ENCODE results near the gene ERN1.

ERN1 gene

DNA sequence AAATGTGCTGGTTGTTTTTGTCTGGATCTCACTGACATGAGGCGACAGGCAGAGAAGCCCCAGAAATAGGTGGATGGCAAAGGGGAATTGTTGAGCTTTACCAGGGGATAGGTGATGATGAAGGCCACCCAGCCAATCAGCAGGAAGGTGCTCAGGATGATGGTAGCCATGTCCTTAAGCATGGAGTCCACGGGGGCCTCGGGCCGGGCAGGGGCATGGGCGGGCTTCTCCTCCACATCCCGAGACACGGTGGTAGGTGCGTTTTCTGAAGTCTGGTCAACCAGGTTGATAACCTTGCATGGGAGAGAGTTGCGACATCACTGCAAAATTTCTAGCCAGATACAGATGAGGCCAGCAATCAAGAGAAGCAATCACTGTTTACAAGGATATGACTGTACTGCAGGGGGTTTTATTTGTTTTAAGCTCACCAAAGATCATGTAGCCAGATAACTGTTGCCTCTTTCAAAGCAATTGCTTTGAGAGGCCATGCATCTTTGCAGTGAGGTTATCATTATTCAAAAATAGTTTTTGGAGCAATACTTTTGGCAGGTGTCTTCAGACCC, 72.2 kb downstream of the ERN1 start:
- no peak for DNase-seq (ENCODE audit: low read depth)

- no peak for DNase-seq (ENCODE audit: low read depth)
Measured at GRCh38 chr17:64056269-64057005, 73.5 kb downstream of the ERN1 start.

DNA sequence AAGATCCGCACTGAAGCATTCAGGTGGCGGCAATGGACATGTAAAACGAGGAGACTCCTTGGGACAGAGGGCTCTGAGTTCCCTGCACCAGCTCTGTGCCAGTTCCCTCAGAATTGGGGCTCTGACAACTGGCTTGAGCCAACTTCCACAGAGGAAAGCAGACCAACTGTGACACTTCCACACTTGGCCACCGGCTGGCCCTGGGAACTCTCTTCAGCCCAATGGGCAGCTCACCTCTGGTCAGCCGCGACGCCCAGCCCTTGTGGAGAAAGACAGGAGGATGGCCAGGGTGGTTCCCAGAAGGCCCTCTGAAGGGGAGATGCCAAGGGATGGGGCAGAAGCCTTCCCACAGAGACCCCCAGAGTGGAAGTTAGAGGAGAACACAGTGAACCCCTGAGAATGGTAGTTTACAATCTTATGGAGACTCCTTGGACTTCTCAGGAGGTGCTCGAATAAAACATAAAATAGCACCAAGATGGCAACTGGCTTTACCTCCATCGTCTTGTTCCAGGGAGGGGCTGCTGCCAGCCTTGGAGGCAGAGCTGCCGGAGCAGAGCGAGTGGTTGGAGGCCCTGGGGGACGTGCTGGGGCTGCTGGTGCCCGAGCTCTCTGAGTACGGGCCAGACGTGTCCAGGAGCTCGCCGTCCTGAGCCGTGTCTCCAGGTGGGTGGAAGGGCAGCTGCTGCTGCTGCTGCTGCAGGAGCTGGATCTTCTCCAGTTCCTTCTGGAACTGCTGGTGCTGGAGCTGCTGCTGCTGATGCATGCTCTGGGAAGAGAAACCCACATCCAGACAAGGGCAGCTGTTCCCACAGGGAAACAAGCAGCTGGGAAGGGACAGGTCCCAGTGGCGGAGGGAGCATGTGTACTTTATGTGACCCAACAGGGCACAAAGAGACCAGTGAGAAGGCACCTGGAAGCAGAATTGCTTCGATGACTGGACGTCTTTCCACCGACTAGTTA, 74.5 kb downstream of the ERN1 start:
- DNase-seq (ENCODE audit: low read depth), result no peak

GRCh38 chr17:64054304-64054703, 75.6 kb downstream of the ERN1 start:
- DNase-seq (ENCODE audit: low read depth), result no peak

GRCh38 chr17:64053101-64053500, 76.8 kb downstream of the ERN1 start:
- DNase-seq (ENCODE audit: low read depth), result no peak

DNA sequence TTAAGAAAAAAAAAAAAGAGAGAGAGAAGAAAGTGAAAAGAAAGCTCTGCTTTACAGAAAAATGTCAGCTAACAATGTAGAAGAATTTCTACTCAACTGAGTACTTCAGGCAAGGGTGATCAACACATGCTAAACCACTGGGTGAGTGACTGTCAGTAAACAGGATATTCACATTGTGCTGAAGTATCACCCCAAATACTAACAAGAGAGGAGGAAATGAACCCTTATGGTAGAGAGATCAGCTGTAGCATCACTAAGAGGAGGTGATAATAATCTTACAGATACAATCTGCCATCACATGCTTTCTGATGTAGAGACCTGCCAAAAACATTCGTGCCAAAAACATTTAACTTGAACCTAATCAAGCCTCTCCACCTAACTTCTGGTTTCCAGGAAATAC, 78.8 kb downstream of the ERN1 start:
- no peak for DNase-seq (ENCODE audit: low read depth)

- no peak for DNase-seq (ENCODE audit: low read depth)
Measured at GRCh38 chr17:64048805-64049204, 81.1 kb downstream of the ERN1 start.

- DNase-seq (ENCODE audit: low read depth), result no peak
Measured at GRCh38 chr17:64045176-64045575, 84.8 kb downstream of the ERN1 start.

GRCh38 chr17:64042700-64043485, 87.1 kb downstream of the ERN1 start:
- no peak for DNase-seq (ENCODE audit: low read depth)

DNA sequence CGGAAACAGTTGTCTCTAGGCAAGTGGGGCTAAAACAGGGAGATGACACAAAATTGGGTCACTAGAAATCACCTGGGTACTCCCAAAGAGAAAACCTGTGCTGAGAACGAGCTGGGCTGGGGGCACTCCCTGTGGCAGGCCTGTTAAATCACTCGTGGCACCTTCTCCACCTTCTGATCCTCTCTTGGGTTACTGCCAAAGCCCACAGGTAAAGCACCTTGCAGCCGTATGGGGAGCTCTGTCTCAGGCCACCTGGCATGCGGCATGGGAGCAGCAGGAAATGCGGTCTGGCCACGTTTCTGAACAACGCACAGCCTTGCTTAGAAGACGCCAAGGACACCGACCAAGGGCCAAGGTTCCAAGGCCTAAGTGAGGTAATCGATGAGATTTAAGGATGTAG, 88.0 kb downstream of the ERN1 start:
- no peak for DNase-seq (ENCODE audit: low read depth)

DNA sequence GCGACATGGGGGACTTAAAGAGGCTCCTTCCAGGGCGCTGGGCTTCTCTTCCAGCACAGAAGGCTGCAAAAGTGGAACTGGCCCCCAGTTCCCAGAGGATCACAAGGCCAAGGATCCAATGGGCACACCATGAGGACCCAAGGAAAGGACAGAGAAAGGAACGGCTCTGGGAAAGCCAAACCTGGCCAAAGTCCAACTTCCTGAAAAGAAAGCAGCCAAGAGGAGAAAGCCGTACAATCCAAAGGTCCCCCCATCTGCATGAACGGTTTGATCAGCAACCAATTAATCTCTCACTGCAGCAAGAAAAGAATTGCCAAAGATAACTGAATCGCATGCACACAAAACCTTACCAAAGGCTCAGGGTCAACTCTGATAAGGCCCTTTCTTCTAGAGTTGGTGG, 89.7 kb downstream of the ERN1 start:
- no peak for DNase-seq (ENCODE audit: low read depth)

GRCh38 chr17:64039106-64039400, 90.9 kb downstream of the ERN1 start:
- no peak for DNase-seq (ENCODE audit: low read depth)

DNA sequence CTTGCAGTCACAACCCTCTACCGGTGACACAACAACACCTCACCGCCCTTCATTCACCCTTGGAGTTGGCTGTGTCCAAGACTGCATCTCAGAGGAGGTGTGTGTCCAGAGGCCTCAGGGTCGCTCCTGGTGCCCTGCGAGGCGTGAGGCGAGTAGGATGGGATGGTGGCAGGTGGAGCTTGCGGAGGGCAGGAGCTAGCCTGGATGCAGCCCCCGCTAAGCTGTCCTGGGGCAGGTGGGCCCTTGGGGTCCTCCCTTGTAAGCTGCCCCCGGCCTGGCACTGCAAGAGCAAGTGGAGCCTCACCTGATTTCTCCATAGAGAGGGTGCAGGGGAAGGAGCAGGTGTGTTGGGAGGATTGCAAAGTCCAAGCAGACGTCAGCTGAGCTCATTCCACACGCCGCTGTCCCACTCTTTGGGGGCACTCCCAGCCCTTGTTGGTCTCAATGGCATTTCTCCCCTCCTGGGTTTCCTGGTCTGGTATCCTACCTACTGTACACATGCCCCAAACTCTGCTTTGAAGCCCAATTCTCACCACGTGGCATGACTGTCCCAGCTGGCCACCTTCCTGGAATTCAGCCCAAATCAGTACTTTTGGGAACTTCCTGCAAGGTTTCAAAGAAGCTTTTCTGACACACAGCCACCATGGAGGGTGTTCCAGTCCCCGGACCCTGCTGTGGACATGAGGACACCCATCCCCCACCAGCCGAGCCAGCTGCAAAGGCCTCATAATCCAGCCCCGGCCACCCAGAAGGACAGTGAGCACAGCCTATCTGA, 91.4 kb downstream of the ERN1 start:
- no peak for DNase-seq (ENCODE audit: low read depth)

DNA sequence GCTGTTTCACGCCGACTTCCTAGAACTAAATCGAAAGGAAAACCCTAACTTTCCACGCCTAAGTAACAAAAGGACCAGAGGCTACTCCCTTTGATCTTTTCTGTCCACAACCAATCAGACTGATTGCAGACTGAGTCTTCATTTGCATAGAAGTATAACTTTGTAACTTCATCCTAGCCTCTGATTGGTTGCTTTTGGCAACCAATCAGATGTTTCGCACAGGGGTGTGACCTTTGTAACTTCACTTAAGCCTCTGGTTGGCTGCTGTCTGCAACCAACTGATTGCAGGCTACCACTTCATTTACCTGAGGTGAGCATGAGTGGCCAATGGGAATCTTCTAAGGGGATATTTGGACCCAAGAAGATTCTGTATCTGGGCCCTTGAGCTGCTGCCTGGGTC, 92.1 kb downstream of the ERN1 start:
- no peak for DNase-seq (ENCODE audit: low read depth)

- DNase-seq (ENCODE audit: low read depth), result no peak
Measured at GRCh38 chr17:64037180-64037579, 92.8 kb downstream of the ERN1 start.

- DNase-seq (ENCODE audit: low read depth), result no peak
Measured at GRCh38 chr17:64036198-64036922, 93.6 kb downstream of the ERN1 start.

DNA sequence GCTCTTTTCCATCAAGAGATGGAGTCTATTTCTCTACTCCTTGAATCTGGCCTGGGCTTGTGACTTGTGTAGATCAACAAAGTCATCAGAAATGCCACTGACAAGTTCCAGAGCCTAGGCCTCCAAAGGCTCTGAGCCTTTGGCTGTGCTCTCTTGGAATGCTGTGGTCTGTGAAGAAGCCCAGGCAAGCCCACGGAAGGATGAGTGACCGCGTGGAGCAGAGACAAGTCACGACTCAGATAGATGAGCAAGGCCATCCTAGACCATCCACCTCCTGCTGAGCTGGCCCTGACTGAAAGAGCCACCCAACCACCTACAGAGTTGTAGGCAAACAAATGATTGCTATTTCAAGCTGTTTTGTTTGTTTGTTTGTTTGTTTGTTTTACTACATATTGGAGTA, 97.9 kb downstream of the ERN1 start:
- DNase-seq (ENCODE audit: low read depth), result no peak

DNA sequence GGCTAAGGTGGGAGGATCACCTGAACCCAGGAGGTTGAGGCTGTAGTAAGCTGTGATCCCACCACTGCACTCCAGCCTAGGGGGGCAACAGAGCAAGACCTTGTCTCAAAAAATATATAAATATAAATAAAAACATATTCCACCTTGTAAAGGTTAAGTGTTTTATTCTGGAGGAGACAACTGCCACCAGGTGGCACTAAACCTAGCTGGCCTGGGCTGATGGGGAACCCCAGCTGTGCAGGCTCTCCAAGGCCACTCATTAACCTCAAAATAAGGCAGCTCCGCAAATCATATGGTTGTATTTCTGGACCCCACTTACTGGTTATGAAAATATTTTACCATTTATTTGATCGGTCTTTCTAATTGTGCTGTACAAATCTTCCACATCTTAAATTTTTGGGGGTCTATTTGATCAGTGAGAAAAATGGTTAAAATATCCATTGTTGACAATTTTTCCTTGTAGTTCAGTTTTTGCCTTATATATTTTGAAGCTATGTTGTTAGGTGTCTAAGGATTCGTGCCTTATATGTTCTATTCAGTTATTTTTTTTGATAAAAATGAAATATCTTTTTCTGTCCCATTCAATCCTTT, 101.0 kb downstream of the ERN1 start:
- peak; percentile 47 for DNase-seq (ENCODE audit: low read depth)

DNA sequence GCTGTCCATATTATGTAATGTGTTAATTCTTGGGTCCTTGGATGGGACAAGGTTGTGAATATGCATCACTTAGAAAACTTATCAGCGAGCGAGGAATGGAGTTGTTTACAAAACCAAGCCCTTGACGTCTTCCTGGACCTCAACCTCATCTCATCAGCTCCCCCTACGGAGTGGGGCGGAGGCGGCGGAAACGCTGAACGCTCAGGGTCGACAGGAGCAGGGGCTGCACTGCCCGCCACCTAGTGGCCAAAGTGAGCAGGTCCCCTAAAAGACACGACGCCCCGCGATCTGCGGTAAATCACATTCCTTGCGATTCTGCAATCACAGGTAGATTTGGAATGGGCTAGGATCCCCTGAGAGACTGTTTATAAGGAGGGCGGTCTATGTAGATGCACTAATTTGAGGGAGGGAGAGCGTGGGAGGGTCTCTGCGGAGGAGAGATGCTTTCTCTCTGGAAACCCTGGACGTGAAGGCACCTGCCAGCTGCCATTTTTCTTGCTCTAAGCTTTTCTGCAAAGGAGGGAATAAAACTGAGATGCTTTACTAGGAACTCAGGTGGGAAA, 104.1 kb downstream of the ERN1 start:
- peak; percentile 79 for DNase-seq (ENCODE audit: low read depth)

All from stimulated activated CD8-positive, alpha-beta memory T cell treated with anti-CD3 and anti-CD28 coated beads, Interleukin-12 subunit alpha, Interleukin-12 subunit beta, amount 100 ng/mL, for 4 hours (primary cell).